ENCODE results near the gene WDR62. TPM values are rescaled to one million over a fixed set of nuclear protein-coding genes. Genes with fewer than 3 reads are reported as not detected.

The WDR62 gene
- total and polyA plus RNA-seq, 10 of the 15 experiments (the other 5 are each of a cell fraction or from before 2014, with no cell fraction given), result 0.08 to 20.6 (median 10.9) TPM

DNA sequence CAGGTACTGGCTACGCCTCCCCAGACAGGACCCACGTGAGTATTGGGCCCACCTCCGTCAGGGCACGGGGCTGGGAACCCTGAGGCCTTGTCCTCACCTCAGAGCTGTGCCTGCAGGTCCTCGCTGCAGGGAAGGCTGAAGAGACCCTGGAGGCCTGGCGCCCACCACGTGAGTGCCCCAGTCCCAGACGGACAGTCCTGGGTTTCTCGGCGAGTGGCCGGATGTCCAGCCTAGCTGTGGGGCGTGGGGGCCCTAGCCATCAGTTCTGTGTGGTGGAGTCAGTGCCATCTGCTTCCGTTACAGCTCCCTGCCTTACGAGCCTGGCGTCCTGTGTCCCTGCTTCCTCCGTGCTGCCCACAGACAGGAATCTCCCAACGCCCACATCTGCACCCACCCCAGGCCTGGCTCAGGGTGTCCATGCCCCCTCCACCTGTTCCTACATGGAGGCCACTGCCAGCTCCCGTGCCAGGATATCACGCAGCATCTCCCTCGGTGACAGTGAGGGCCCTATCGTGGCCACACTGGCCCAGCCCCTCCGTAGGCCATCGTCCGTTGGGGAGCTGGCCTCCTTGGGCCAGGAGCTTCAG is 48.4 kb downstream of the WDR62 start:
- Histone ChIP-seq H3K36me3 (ENCODE audit: control insufficient read depth in 2 of 2, insufficient read depth in 2 of 2, low read length in 1 of 2) (peaks cover 4 to 30% of the 10 kb centered on the region in 2 experiments; a peak in 3 of 4 replicates), H3K27ac (ENCODE audit: control insufficient read depth, insufficient read depth) (no peak overlapping the region), H3K9me3 (replicated peaks; ENCODE audit: control insufficient read depth, insufficient read depth, low read length) (no peaks in the 10 kb centered on the region), H3K79me2 (ENCODE audit: control insufficient read depth, insufficient read depth, low read length) (no peaks in the 10 kb centered on the region), H3K27me3 (replicated peaks in 1 of 2; ENCODE audit: control insufficient read depth in 2 of 2, insufficient read depth in 2 of 2, low read length in 1 of 2) (no peaks in the 10 kb centered on the region), H3K4me3 (no peak overlapping the region), H3K4me1 (ENCODE audit: control insufficient read depth, insufficient read depth, low read length) (no peaks in the 10 kb centered on the region), H3K9ac (ENCODE audit: control insufficient read depth, insufficient read depth, low read length) (no peak overlapping the region), H2AFZ (ENCODE audit: control insufficient read depth, low read depth, low read length) (no peak overlapping the region), H3K4me2 (ENCODE audit: control insufficient read depth, insufficient read depth) (no peak overlapping the region), H4K20me1 (ENCODE audit: control insufficient read depth, insufficient read depth) (no peaks in the 10 kb centered on the region)
- DNase-seq (ENCODE audit: low read depth, low spot score), result no peak
- SMC1A ChIA-PET (ENCODE audit: uncharacterized antibody, unreplicated experiment), result no interaction called here
- RAD21 ChIA-PET (ENCODE audit: unreplicated experiment), result no interaction called here
- no TSS peak for BruUV-seq (replicated peaks)
- FAIRE-seq, result no peak
- TF ChIP-seq MEF2B (IDR thresholded peaks at IDR 0.05; ENCODE audit: partially characterized antibody, poor library complexity, severe bottlenecking) (no peak), STAT3 (IDR thresholded peaks at IDR 0.05; ENCODE audit: low read depth, low read length) (no peak), ZNF274 (IDR thresholded peaks at IDR 0.05; ENCODE audit: insufficient read depth, insufficient read length) (no peak), MEF2A (IDR thresholded peaks at IDR 0.05; ENCODE audit: insufficient read depth, low read depth, low read length) (no peak)
- TF ChIP-seq, protein P1, sequence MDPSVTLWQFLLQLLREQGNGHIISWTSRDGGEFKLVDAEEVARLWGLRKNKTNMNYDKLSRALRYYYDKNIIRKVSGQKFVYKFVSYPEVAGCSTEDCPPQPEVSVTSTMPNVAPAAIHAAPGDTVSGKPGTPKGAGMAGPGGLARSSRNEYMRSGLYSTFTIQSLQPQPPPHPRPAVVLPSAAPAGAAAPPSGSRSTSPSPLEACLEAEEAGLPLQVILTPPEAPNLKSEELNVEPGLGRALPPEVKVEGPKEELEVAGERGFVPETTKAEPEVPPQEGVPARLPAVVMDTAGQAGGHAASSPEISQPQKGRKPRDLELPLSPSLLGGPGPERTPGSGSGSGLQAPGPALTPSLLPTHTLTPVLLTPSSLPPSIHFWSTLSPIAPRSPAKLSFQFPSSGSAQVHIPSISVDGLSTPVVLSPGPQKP (IDR thresholded peaks at IDR 0.05; ENCODE audit: low read depth, low read length), result no peak
- TF ChIP-seq, protein P2, sequence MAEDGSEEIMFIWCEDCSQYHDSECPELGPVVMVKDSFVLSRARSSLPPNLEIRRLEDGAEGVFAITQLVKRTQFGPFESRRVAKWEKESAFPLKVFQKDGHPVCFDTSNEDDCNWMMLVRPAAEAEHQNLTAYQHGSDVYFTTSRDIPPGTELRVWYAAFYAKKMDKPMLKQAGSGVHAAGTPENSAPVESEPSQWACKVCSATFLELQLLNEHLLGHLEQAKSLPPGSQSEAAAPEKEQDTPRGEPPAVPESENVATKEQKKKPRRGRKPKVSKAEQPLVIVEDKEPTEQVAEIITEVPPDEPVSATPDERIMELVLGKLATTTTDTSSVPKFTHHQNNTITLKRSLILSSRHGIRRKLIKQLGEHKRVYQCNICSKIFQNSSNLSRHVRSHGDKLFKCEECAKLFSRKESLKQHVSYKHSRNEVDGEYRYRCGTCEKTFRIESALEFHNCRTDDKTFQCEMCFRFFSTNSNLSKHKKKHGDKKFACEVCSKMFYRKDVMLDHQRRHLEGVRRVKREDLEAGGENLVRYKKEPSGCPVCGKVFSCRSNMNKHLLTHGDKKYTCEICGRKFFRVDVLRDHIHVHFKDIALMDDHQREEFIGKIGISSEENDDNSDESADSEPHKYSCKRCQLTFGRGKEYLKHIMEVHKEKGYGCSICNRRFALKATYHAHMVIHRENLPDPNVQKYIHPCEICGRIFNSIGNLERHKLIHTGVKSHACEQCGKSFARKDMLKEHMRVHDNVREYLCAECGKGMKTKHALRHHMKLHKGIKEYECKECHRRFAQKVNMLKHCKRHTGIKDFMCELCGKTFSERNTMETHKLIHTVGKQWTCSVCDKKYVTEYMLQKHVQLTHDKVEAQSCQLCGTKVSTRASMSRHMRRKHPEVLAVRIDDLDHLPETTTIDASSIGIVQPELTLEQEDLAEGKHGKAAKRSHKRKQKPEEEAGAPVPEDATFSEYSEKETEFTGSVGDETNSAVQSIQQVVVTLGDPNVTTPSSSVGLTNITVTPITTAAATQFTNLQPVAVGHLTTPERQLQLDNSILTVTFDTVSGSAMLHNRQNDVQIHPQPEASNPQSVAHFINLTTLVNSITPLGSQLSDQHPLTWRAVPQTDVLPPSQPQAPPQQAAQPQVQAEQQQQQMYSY (CRISPR knock-in tag; IDR thresholded peaks at IDR 0.05), result no peak
- intact Hi-C loops (cut with micrococcal nuclease; ENCODE audit: unreplicated experiment), result no loop called here
- CTCF ChIA-PET, result no interaction called here
- WGBS (ENCODE audit: insufficient coverage, insufficient replicate concordance, low lambda C conversion rate, missing lambda C conversion rate), result 98% methylated on average over 23 of the region's 24 CpGs
- in situ Hi-C loops (cut with MboI), result no loop called here
- POLR2A ChIA-PET, result no interaction called here
- ATAC-seq, result no peak
